Measurements from ENCODE around the gene CCDC181. TPM values are rescaled to one million over a fixed set of nuclear protein-coding genes. Genes with fewer than 3 reads are reported as not detected.

The CCDC181 gene
- polyA plus RNA-seq, 1 experiment, result 0.09 TPM

DNA sequence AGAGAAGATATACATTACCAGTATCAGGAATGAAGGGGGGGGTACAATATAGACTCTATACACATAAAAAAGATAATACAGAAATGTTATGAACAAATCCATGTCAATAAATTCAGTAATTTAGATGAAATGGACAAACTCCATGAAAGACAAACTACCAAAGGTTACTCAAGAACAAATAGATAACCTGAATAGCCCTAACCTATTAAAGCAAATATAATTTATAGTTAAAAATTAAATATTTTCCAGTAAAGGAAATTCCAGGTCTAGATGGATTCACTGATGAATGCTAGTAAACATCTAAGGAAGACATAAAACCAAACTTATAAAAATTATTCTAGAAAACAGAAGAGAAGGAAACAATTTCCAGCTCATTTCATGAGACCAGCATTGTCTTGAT lies 46.1 kb downstream of the CCDC181 start:
- Histone ChIP-seq H3K4me3 (ENCODE audit: low read depth, low read length) (no peak overlapping the region), H3K9me3 (ENCODE audit: control insufficient read depth, insufficient read depth, low read length) (no peaks in the 10 kb centered on the region), H3K27me3 (ENCODE audit: control insufficient read depth, insufficient read depth, low read length) (no peaks in the 10 kb centered on the region), H3K27ac (ENCODE audit: low read depth, low read length) (no peak overlapping the region)
- TF ChIP-seq, protein P1, sequence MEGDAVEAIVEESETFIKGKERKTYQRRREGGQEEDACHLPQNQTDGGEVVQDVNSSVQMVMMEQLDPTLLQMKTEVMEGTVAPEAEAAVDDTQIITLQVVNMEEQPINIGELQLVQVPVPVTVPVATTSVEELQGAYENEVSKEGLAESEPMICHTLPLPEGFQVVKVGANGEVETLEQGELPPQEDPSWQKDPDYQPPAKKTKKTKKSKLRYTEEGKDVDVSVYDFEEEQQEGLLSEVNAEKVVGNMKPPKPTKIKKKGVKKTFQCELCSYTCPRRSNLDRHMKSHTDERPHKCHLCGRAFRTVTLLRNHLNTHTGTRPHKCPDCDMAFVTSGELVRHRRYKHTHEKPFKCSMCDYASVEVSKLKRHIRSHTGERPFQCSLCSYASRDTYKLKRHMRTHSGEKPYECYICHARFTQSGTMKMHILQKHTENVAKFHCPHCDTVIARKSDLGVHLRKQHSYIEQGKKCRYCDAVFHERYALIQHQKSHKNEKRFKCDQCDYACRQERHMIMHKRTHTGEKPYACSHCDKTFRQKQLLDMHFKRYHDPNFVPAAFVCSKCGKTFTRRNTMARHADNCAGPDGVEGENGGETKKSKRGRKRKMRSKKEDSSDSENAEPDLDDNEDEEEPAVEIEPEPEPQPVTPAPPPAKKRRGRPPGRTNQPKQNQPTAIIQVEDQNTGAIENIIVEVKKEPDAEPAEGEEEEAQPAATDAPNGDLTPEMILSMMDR (IDR thresholded peaks at IDR 0.05; ENCODE audit: low read depth, low read length), result no peak
- ChIA-PET CTCF (no interaction called here), POLR2A (no interaction called here)
- DNase-seq (ENCODE audit: low read depth, low spot score), result no peak

DNA sequence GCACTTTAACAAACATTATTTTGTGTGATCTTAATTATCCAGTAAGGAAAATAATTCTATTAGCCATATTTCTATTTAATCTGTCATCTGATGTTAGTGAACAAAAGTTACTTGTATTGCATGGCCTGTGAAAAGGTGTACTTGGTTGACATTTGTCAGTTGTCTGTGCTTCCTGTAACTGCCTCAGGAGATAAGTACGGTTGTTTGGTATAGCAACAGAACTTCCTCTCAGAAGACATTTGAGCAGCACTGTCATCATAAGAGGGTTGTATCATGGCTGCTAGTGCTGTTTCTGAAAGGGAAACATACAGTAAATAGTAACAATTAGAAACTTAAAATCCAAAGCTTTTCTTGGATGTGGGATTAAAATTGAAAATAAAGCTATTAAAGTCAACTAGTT lies 55.9 kb downstream of the CCDC181 start:
- Histone ChIP-seq H3K4me3 (ENCODE audit: low read depth, low read length) (no peak overlapping the region), H3K27ac (ENCODE audit: low read depth, low read length) (no peak overlapping the region), H3K9me3 (ENCODE audit: control insufficient read depth, insufficient read depth, low read length) (no peaks in the 10 kb centered on the region), H3K27me3 (ENCODE audit: control insufficient read depth, insufficient read depth, low read length) (no peaks in the 10 kb centered on the region)
- POLR2A ChIA-PET, result no interaction called here
- TF ChIP-seq, protein P1 (IDR thresholded peaks at IDR 0.05; ENCODE audit: low read depth, low read length), result no peak
- CTCF ChIA-PET, result interaction anchor here (0.6 kb wide), 1 partner anchor 23 kb away, joined by 3 read pairs; no protein-coding TSS in a partner anchor
- no peak for DNase-seq (ENCODE audit: low read depth, low spot score)

DNA sequence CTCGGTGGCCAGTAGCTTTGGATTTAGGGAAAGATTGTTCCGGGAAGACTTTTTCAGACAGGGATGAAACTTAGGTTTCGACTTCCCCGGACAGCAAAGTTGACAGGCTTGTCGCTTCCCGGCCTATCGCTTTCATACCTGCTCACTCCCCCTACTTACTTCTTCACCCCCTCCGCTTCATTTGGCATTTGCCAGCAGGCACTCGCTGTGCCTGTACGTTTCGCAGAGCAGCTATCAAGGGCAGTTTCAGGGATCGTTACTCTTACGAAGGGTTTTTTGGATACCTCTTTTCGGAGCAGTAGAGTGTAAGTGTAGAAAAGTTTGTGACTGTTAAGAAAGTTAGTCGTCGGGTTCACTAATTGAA lies 58.9 kb downstream of the CCDC181 start:
- H3K27me3 ChIP-seq (ENCODE audit: control insufficient read depth, insufficient read depth, low read length), result no peaks in the 10 kb centered on the region
- CTCF ChIA-PET, result interaction anchor here (0.6 to 4.7 kb wide), 6 partner anchors 12 to 1025 kb away, joined by 3 to 24 read pairs (median 4); no protein-coding TSS in a partner anchor
- TF ChIP-seq, protein P1 (IDR thresholded peaks at IDR 0.05; ENCODE audit: low read depth, low read length), result no peak
- H3K9me3 ChIP-seq (ENCODE audit: control insufficient read depth, insufficient read depth, low read length), result no peaks in the 10 kb centered on the region; the same call in 1 of the 2 replicates
- peak overlapping the region; percentile 80 for H3K27ac ChIP-seq (ENCODE audit: low read depth, low read length)
- peak overlapping the region; percentile 88 for H3K4me3 ChIP-seq (ENCODE audit: low read depth, low read length)
- DNase-seq (ENCODE audit: low read depth, low spot score), result no peak
- POLR2A ChIA-PET, result interaction anchor here (1.2 to 1.4 kb wide), 2 partner anchors 117 to 262 kb away, joined by 3 to 4 read pairs; partner anchors contain the start of genes ATP1B1 and SLC19A2

DNA sequence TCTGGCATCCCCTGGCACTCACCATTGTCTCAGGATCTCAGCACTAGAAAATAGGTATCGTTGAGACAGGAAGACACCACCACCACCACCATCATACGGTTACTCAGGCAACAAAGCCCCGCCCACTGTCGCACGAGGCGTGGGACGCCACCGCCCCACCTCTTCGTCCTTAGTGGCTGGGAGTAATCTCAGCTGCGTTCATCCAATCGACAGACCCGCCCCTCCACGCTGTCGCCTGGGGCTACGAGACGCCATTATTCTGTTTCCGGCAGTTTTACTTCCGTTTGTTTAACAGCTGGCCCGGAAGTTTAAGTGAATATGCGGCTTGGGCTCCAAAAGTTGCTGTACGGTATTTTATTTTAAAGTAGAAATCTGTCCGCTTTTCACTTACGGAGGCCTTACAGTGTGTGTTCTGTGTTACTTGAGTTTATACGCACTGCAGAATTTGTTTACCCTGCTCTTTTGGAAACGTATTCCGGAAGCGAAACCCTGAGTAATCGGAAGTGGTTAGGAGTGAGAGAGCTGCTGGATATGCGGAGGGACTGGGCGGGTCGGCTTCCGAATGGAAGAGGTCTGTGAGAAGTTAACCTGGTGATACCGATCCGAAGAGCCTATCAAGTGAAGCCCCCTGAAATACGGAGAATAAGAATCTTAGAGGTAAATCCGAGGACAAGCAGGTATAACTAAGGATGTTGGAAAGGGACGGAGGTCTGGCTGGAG lies 59.4 kb downstream of the CCDC181 start, which contains the start of the genes BLZF1 and NME7:
BLZF1 (plus strand) TSS at position 510 of the 720 bp plus-strand sequence. CDS start 1,328 bp downstream, outside the sequence.
NME7 (minus strand) TSS at position 112 of the 720 bp plus-strand sequence; CDS start at position 25, 87 bp downstream.
- CTCF ChIA-PET, result interaction anchor here (1.2 to 4.7 kb wide), 4 partner anchors 11 to 765 kb away, joined by 3 to 24 read pairs (median 4); no protein-coding TSS in a partner anchor
- TF ChIP-seq, protein P1 (IDR thresholded peaks at IDR 0.05; ENCODE audit: low read depth, low read length), result no peak
- Histone ChIP-seq H3K27me3 (ENCODE audit: control insufficient read depth, insufficient read depth, low read length) (no peaks in the 10 kb centered on the region), H3K4me3 (ENCODE audit: low read depth, low read length) (peak within 1 kb of the TSS; percentile 88), H3K27ac (ENCODE audit: low read depth, low read length) (peak within 1 kb of the TSS; percentile 80), H3K9me3 (ENCODE audit: control insufficient read depth, insufficient read depth, low read length) (no peaks in the 10 kb centered on the region; the same call in 1 of the 2 replicates)
- POLR2A ChIA-PET, result interaction anchor here (1.0 to 1.4 kb wide), 3 partner anchors 118 to 261 kb away, joined by 3 to 8 read pairs (median 4); partner anchors contain the start of genes ATP1B1 and SLC19A2
- peak; percentile 88 for DNase-seq (ENCODE audit: low read depth, low spot score)

Data from AG04450 (cell line).